ENCODE measurements around the gene PRG2. TPM values are rescaled to one million over a fixed set of nuclear protein-coding genes. Genes with fewer than 3 reads are reported as not detected.
"Not testable (repeated sequence)": the region's sequence is repeated elsewhere in the genome, so short reads cannot be mapped to it uniquely, and the experiment has no call there.

PRG2 gene
- total and polyA plus RNA-seq, 2 donors (not counting 1 experiment from before 2014, with no cell fraction given), result 0.07 TPM; not detected in 1

DNA sequence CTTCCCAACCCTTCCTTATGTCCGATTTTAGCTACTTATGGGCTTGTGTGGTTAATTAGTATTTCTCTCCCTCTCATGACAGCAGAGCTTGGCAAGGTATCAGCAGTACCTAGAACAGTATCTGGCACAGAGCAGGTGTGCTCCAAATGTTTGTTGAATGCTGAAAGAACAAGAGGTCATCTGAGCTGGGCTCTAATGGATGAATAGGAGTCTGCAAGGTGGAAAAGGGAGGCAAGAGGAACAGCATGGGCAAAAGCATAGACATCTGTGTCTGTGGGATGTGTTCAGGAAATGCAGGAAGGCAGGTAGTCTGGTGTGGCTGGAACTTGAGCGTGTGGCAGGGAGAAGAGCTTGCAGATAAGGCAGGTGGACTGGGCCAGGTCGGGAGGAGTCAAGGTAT, 28.5 kb downstream of the PRG2 start:
- WGBS (ENCODE audit: insufficient coverage), result 75% methylated on average over 1 of the region's 3 CpGs

DNA sequence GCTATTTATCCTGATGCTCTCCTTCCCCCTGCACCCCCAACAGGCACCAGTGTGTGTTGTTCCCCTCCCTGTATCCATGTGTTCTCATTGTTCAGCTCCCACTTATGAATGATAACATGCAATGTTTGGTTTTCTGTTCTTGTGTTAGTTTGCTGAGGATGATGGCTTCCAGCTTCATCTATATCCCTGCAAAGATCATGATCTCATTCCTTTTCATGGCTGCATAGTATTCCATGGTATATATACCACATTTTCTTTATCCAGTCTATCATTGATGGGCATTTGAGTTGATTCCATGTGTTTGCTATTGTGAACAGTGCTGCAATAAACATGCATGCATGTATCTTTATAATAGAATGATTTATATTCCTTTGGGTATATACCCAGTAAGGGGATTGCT, 29.0 kb downstream of the PRG2 start:
- H3K9me3 Mint-ChIP-seq (ENCODE audit: insufficient read depth); POLR2A ChIA-PET; H3K4me3 Mint-ChIP-seq; H3K36me3 ChIP-seq (replicated peaks in 1 of 2; ENCODE audit: control extremely low read depth in 1 of 2, control insufficient read depth in 1 of 2, extremely low read depth in 1 of 2, insufficient read depth in 2 of 2, low read length in 1 of 2); H3K4me3 ChIP-seq (ENCODE audit: control extremely low read depth in 1 of 5, extremely low read depth in 1 of 5, insufficient read depth in 1 of 5, low read depth in 2 of 5, low read length in 4 of 5); H3K4me1 ChIP-seq (ENCODE audit: control insufficient read depth in 2 of 2, insufficient read depth in 2 of 2, low read length in 2 of 2); intact Hi-C loops (cut with micrococcal nuclease); ATAC-seq (ENCODE audit: low read depth); H3K79me2 ChIP-seq (ENCODE audit: control insufficient read depth, insufficient read depth, low read length); H3K27ac Mint-ChIP-seq; H3K4me2 ChIP-seq (replicated peaks; ENCODE audit: low read depth, low read length, poor library complexity, severe bottlenecking); H4K20me1 ChIP-seq (ENCODE audit: control insufficient read depth, insufficient read depth, low read length, poor library complexity, severe bottlenecking); H3K4me1 Mint-ChIP-seq; H2AFZ ChIP-seq (ENCODE audit: insufficient read depth, low read depth, low read length, poor library complexity, severe bottlenecking); H3K27me3 ChIP-seq (replicated peaks in 1 of 4; ENCODE audit: control extremely low read depth in 1 of 4, control insufficient read depth in 3 of 4, insufficient read depth in 4 of 4, low read length in 3 of 4); H3K27ac ChIP-seq (ENCODE audit: low read length in 2 of 2); H3K9me3 ChIP-seq (ENCODE audit: control extremely low read depth in 1 of 3, control insufficient read depth in 2 of 3, insufficient read depth in 1 of 3, low read length in 2 of 3); H3K9ac ChIP-seq (ENCODE audit: low read length); DNase-seq: not testable (repeated sequence)
- H3K27me3 Mint-ChIP-seq, result peaks cover 20% of the 10 kb centered on the region
- CTCF ChIA-PET, result interaction anchor here (1.2 to 2.1 kb wide), 3 partner anchors 11 to 280 kb away, joined by 4 to 10 read pairs (median 5); no protein-coding TSS in a partner anchor

More for the DNA sequence above, 28.5 kb downstream of the PRG2 start:
- peaks cover 21% of the 10 kb centered on the region for H3K27me3 Mint-ChIP-seq
- H3K4me1 Mint-ChIP-seq, result no peaks in the 10 kb centered on the region
- DNase-seq, result no peak
- Histone ChIP-seq H3K4me2 (replicated peaks; ENCODE audit: low read depth, low read length, poor library complexity, severe bottlenecking) (no peak overlapping the region), H3K27ac (ENCODE audit: low read length in 2 of 2) (no peak overlapping the region), H3K4me3 (ENCODE audit: control extremely low read depth in 1 of 5, extremely low read depth in 1 of 5, insufficient read depth in 1 of 5, low read depth in 2 of 5, low read length in 4 of 5) (no peak overlapping the region), H3K9me3 (ENCODE audit: control extremely low read depth in 1 of 3, control insufficient read depth in 2 of 3, insufficient read depth in 1 of 3, low read length in 2 of 3) (no peaks in the 10 kb centered on the region), H3K9ac (ENCODE audit: low read length) (no peak overlapping the region), H3K79me2 (ENCODE audit: control insufficient read depth, insufficient read depth, low read length) (no peaks in the 10 kb centered on the region), H4K20me1 (ENCODE audit: control insufficient read depth, insufficient read depth, low read length, poor library complexity, severe bottlenecking) (no peaks in the 10 kb centered on the region), H3K36me3 (replicated peaks in 1 of 2; ENCODE audit: control extremely low read depth in 1 of 2, control insufficient read depth in 1 of 2, extremely low read depth in 1 of 2, insufficient read depth in 2 of 2, low read length in 1 of 2) (no peaks in the 10 kb centered on the region), H3K4me1 (ENCODE audit: control insufficient read depth in 2 of 2, insufficient read depth in 2 of 2, low read length in 2 of 2) (no peaks in the 10 kb centered on the region), H3K27me3 (replicated peaks in 1 of 4; ENCODE audit: control extremely low read depth in 1 of 4, control insufficient read depth in 3 of 4, insufficient read depth in 4 of 4, low read length in 3 of 4) (peaks cover 0 to 2% (median under 1%) of the 10 kb centered on the region in 4 experiments), H2AFZ (ENCODE audit: insufficient read depth, low read depth, low read length, poor library complexity, severe bottlenecking) (no peak overlapping the region)
- ChIA-PET CTCF (interaction anchor here (1.5 to 2.1 kb wide), 3 partner anchors 12 to 96 kb away, joined by 3 to 10 read pairs (median 5); no protein-coding TSS in a partner anchor), POLR2A (no interaction called here)
- no peak for ATAC-seq (ENCODE audit: low read depth)
- no peak overlapping the region for H3K27ac Mint-ChIP-seq
- no peak overlapping the region for H3K4me3 Mint-ChIP-seq
- intact Hi-C loops (cut with micrococcal nuclease), result no loop called here
- no peak for TF ChIP-seq EZH2 (IDR thresholded peaks at IDR 0.05; ENCODE audit: borderline replicate concordance, insufficient read depth, low read depth, low read length, poor library complexity, severe bottlenecking)
- TF ChIP-seq, protein P1, sequence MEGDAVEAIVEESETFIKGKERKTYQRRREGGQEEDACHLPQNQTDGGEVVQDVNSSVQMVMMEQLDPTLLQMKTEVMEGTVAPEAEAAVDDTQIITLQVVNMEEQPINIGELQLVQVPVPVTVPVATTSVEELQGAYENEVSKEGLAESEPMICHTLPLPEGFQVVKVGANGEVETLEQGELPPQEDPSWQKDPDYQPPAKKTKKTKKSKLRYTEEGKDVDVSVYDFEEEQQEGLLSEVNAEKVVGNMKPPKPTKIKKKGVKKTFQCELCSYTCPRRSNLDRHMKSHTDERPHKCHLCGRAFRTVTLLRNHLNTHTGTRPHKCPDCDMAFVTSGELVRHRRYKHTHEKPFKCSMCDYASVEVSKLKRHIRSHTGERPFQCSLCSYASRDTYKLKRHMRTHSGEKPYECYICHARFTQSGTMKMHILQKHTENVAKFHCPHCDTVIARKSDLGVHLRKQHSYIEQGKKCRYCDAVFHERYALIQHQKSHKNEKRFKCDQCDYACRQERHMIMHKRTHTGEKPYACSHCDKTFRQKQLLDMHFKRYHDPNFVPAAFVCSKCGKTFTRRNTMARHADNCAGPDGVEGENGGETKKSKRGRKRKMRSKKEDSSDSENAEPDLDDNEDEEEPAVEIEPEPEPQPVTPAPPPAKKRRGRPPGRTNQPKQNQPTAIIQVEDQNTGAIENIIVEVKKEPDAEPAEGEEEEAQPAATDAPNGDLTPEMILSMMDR (IDR thresholded peaks at IDR 0.05), result no peak
- H3K9me3 Mint-ChIP-seq (ENCODE audit: insufficient read depth), result no peaks in the 10 kb centered on the region

Measured in B cell (primary cell).